IMR-90 (cell line): ENCODE measurements around the gene ACOD1. TPM values are rescaled to one million over a fixed set of nuclear protein-coding genes. Genes with fewer than 3 reads are reported as not detected.

ENCODE experiments used
- ATAC-seq: fragments of 200-7000 bp; cut with Tn5 transposase; 2 replicates; pipeline ENCODE4 v1.9.1; 2020; ENCODE audit warnings: low read depth, mild to moderate bottlenecking, moderate library complexity
- BruUV-seq: library from RNA; stranded (reverse); fragments of 400-500 nt; replicated peaks from 2 replicates; lab custom pipeline; 2021; lab: Mats Ljungman, UMichigan
- CTCF ChIA-PET: fragments of 300-600 bp; formaldehyde crosslinking; extraction: SDS; loops from one replicate; lab custom pipeline; 2021; ENCODE audit warnings: antibody characterized with exemption; lab: Yijun Ruan, JAX
- POLR2A ChIA-PET: fragments of 300-600 bp; sonication (Branson Sonifier 250); formaldehyde crosslinking; loops from one replicate; lab custom pipeline; 2022; ENCODE audit warnings: antibody characterized with exemption; ENCODE audit not compliant: unreplicated experiment; lab: Charles Lee
- DNase-seq: peaks from one replicate; pipeline ENCODE4 v3.0.0; 2013
- H2AFZ ChIP-seq: replicated peaks from 2 replicates; pipeline ENCODE3; 2013; ENCODE audit warnings: low read length, mild to moderate bottlenecking; ENCODE audit not compliant: poor library complexity
- H2AK5ac ChIP-seq: 2 replicates; pipeline ENCODE4 v1.6.1; 2013; ENCODE audit warnings: low read depth, low read length, inconsistent platforms
- H2AK9ac ChIP-seq: replicated peaks from 2 replicates; pipeline ENCODE3; 2013; ENCODE audit warnings: mild to moderate bottlenecking, low read depth, low read length, moderate library complexity; ENCODE audit not compliant: poor library complexity
- H2BK120ac ChIP-seq: 2 replicates; pipeline ENCODE4 v1.6.1; 2013; ENCODE audit warnings: low read depth, low read length, inconsistent platforms
- H2BK15ac ChIP-seq: 3 replicates; pipeline ENCODE4 v1.6.1; 2013; ENCODE audit warnings: low read depth, low read length, inconsistent platforms
- H2BK20ac ChIP-seq: 2 replicates; pipeline ENCODE4 v1.6.1; 2013; ENCODE audit warnings: low read depth, mild to moderate bottlenecking, inconsistent platforms, low read length, moderate library complexity
- H2BK5ac ChIP-seq: 2 replicates; pipeline ENCODE4 v1.6.1; 2013; ENCODE audit warnings: mild to moderate bottlenecking, low read depth, low read length, inconsistent platforms; ENCODE audit not compliant: poor library complexity, severe bottlenecking
- H3K14ac ChIP-seq: replicated peaks from 2 replicates; pipeline ENCODE4 v1.6.1; 2013; ENCODE audit warnings: low read depth, low read length, inconsistent platforms
- H3K18ac ChIP-seq: 2 replicates; pipeline ENCODE4 v1.6.1; 2013; ENCODE audit warnings: low read depth, low read length, control low read depth
- H3K23ac ChIP-seq: 2 replicates; pipeline ENCODE4 v1.6.1; 2013; ENCODE audit warnings: low read depth, low read length, inconsistent platforms
- H3K27ac ChIP-seq: 2 replicates; pipeline ENCODE4 v1.5.1; 2013; ENCODE audit warnings: mild to moderate bottlenecking, control low read depth, low read length; ENCODE audit not compliant: insufficient read depth
- H3K27me3 ChIP-seq: 2 replicates; pipeline ENCODE4 v1.6.1; 2013; ENCODE audit warnings: low read length; ENCODE audit not compliant: control insufficient read depth, insufficient read depth
- H3K36me3 ChIP-seq: 2 replicates; pipeline ENCODE4 v1.6.1; 2013; ENCODE audit warnings: low read length, mixed read lengths; ENCODE audit not compliant: control insufficient read depth, insufficient read depth
- H3K4ac ChIP-seq: 2 replicates; pipeline ENCODE4 v1.6.1; 2013; ENCODE audit warnings: low read depth, low read length, inconsistent platforms
- H3K4me1 ChIP-seq: 2 replicates; pipeline ENCODE4 v1.6.1; 2013; ENCODE audit warnings: low read length, mixed read lengths; ENCODE audit not compliant: control insufficient read depth, insufficient read depth
- H3K4me2 ChIP-seq: 2 replicates; pipeline ENCODE4 v1.6.1; 2013; ENCODE audit warnings: low read depth, mild to moderate bottlenecking, control low read depth, low read length, moderate library complexity
- H3K4me3 ChIP-seq: 2 replicates; pipeline ENCODE4 v1.5.1; 2013; ENCODE audit warnings: low read depth, mild to moderate bottlenecking, control low read depth, low read length, moderate library complexity; ENCODE audit not compliant: insufficient read depth
- H3K56ac ChIP-seq: 2 replicates; pipeline ENCODE4 v1.6.1; 2013; ENCODE audit warnings: low read length, inconsistent platforms; ENCODE audit not compliant: insufficient read depth; ENCODE audit errors: extremely low read depth
- H3K79me1 ChIP-seq, 2 experiments: 2 replicates each; pipeline ENCODE4 v1.6.1; 2013; ENCODE audit warnings: low read length in 2 of 2, inconsistent platforms in 1 of 2, low read depth in 1 of 2
- H3K9ac ChIP-seq: 2 replicates; pipeline ENCODE4 v1.6.1; 2013; ENCODE audit warnings: low read depth, low read length, control low read depth
- H3K9me1 ChIP-seq: 2 replicates; pipeline ENCODE4 v1.6.1; 2013; ENCODE audit warnings: low read length, inconsistent platforms; ENCODE audit not compliant: insufficient read depth
- H3K9me3 ChIP-seq: 2 replicates; pipeline ENCODE4 v1.6.1; 2013; ENCODE audit warnings: low read length; ENCODE audit not compliant: control insufficient read depth, insufficient read depth
- H4K20me1 ChIP-seq: 2 replicates; pipeline ENCODE4 v1.6.1; 2013; ENCODE audit warnings: low read length, inconsistent platforms; ENCODE audit not compliant: insufficient read depth
- H4K5ac ChIP-seq: 2 replicates; pipeline ENCODE4 v1.6.1; 2013; ENCODE audit warnings: mild to moderate bottlenecking, low read depth, low read length, control low read depth
- H4K8ac ChIP-seq, 2 experiments: 2 replicates each; pipeline ENCODE4 v1.6.1; 2013; ENCODE audit warnings: low read depth in 2 of 2, low read length in 2 of 2, control low read depth in 1 of 2, inconsistent platforms in 1 of 2
- H4K91ac ChIP-seq: 2 replicates; pipeline ENCODE4 v1.6.1; 2013; ENCODE audit warnings: low read depth, low read length, inconsistent platforms; ENCODE audit not compliant: insufficient read depth
- BHLHE40 ChIP-seq: fragments of 150-350 bp; IDR thresholded peaks from 2 replicates; pipeline ENCODE4 v1.6.1; 2016; ENCODE audit warnings: mild to moderate bottlenecking, low read depth, low read length
- CEBPB ChIP-seq: IDR thresholded peaks from 2 replicates; pipeline ENCODE4 v1.6.1; 2012; ENCODE audit warnings: low read depth, low read length, improper control_type of control experiment
- CHD1 ChIP-seq: IDR thresholded peaks from 2 replicates; pipeline ENCODE4 v1.6.1; 2012; ENCODE audit warnings: low read depth, low read length, improper control_type of control experiment
- ELK1 ChIP-seq: fragments of 150-350 bp; IDR thresholded peaks from 2 replicates; pipeline ENCODE4 v1.6.1; 2016; ENCODE audit warnings: low read depth, mild to moderate bottlenecking, low read length, moderate library complexity, borderline replicate concordance
- FOS ChIP-seq: fragments of 150-350 bp; IDR thresholded peaks from 2 replicates; pipeline ENCODE4 v1.6.1; 2016; ENCODE audit warnings: low read depth, low read length
- MXI1 ChIP-seq: IDR thresholded peaks from 2 replicates; pipeline ENCODE4 v1.6.1; 2012; ENCODE audit warnings: low read depth, mild to moderate bottlenecking, low read length, moderate library complexity, borderline replicate concordance
- NFE2L2 ChIP-seq: fragments of 150-350 bp; IDR thresholded peaks from 2 replicates; pipeline ENCODE4 v1.6.1; 2016; ENCODE audit warnings: low read depth, mild to moderate bottlenecking, low read length
- RAD21 ChIP-seq: IDR thresholded peaks from 2 replicates; pipeline ENCODE4 v1.6.1; 2012; ENCODE audit warnings: low read length, improper control_type of control experiment
- RCOR1 ChIP-seq: IDR thresholded peaks from 2 replicates; pipeline ENCODE4 v1.6.1; 2012; ENCODE audit warnings: mild to moderate bottlenecking, low read length, improper control_type of control experiment; ENCODE audit not compliant: insufficient replicate concordance
- RFX5 ChIP-seq: IDR thresholded peaks from 2 replicates; pipeline ENCODE4 v1.8.0; 2012; ENCODE audit warnings: low read depth, mild to moderate bottlenecking, low read length, moderate library complexity
- SMC3 ChIP-seq: fragments of 150-350 bp; IDR thresholded peaks from 2 replicates; pipeline ENCODE4 v1.6.1; 2016; ENCODE audit warnings: low read depth, mild to moderate bottlenecking, antibody characterized with exemption, low read length, moderate library complexity
- whole genome bisulfite sequencing, 2 experiments: methylation state at CpG; one replicate each; pipeline versions ENCODE4 v1.1.5 to v1.1.7; 2013; ENCODE audit warnings: missing lambda C conversion rate in 2 of 2; ENCODE audit not compliant: insufficient read length in 1 of 2; ENCODE audit errors: extremely low coverage in 2 of 2; 5-methylcytosine and 5-hydroxymethylcytosine counted together
- dilution Hi-C: fragments of 300-500 bp; cut with HindIII; formaldehyde crosslinking; loops from one replicate; pipeline ENCODE4 v1.14.3; 2018; ENCODE audit warnings: low sequenced_read_pairs; ENCODE audit not compliant: unreplicated experiment
- in situ Hi-C: fragments of 300-500 bp; cut with MboI; formaldehyde crosslinking; loops from 3 replicates; pipeline ENCODE4 v1.14.3; 2019; ENCODE audit warnings: low sequenced_read_pairs, inconsistent platforms, mixed read lengths
- intact Hi-C: fragments of 100-400 bp; cut with micrococcal nuclease; formaldehyde crosslinking; loops from 2 replicates; pipeline ENCODE4 v1.10.0; 2022
- polyA plus RNA-seq, 3 experiments: library from polyadenylated mRNA; depleted of rRNA; stranded (reverse); fragments of >200 nt; gene quantifications; 2 replicates each; pipeline ENCODE4 v1.2.3, GENCODE V29; 2012; ENCODE audit warnings: low replicate concordance in 1 of 3
- total RNA-seq: library from RNA; depleted of rRNA; stranded (reverse); fragments of >200 nt; gene quantifications from 2 replicates; pipeline ENCODE4 v1.2.3, GENCODE V29; 2012

ACOD1 gene
- total and polyA plus RNA-seq, 2 of the 4 experiments (the other 2 are of a cell fraction), result not detected

GRCh38 chr13:76993021-76993420 is 44.7 kb downstream of the ACOD1 start:
- Histone ChIP-seq H3K4me3 (peak overlapping the region; percentile 83), H2BK5ac (no peak overlapping the region), H3K9me1 (peaks cover 7% of the 10 kb centered on the region), H3K14ac (peak overlapping the region; percentile 94; the same call in 1 of the 2 replicates), H3K27me3 (no peaks in the 10 kb centered on the region), H4K8ac (0 out of 4 replicates have a peak overlapping the region, but pooled peaks of 1 of the 2 experiments have one; percentile 82), H3K18ac (no peak overlapping the region), H4K20me1 (no peaks in the 10 kb centered on the region), H2BK20ac (no peak overlapping the region), H3K56ac (peak overlapping the region; percentile 1; the same call in 1 of the 2 replicates), H3K79me1 (peaks cover 23 to 35% of the 10 kb centered on the region in 2 experiments), H2AFZ (no peak overlapping the region), H3K9ac (peak overlapping the region; percentile 38; the same call in 1 of the 2 replicates), H3K4ac (no peak overlapping the region), H3K4me1 (peaks cover 4% of the 10 kb centered on the region; the same call in 1 of the 2 replicates), H2AK9ac (no peak overlapping the region), H4K5ac (no peak overlapping the region), H2AK5ac (no peak overlapping the region), H3K9me3 (no peaks in the 10 kb centered on the region), H3K27ac (no peak overlapping the region), H3K4me2 (peak overlapping the region; percentile 68), H2BK120ac (no peak overlapping the region), H3K36me3 (peaks cover 6% of the 10 kb centered on the region), H3K23ac (peak overlapping the region; percentile 94), H2BK15ac (no peak overlapping the region), H4K91ac (no peak overlapping the region)
- TF ChIP-seq FOS, result no peak
- TF ChIP-seq ELK1, result no peak
- no peak for TF ChIP-seq SMC3
- TF ChIP-seq CEBPB, result no peak
- no peak for TF ChIP-seq BHLHE40
- no peak for TF ChIP-seq CHD1
- no peak for TF ChIP-seq RAD21
- TF ChIP-seq NFE2L2, result no peak
- no peak for TF ChIP-seq RCOR1
- TF ChIP-seq MXI1, result no peak
- TF ChIP-seq RFX5, result no peak
- DNase-seq (peak; percentile 28), ATAC-seq (no peak)
- dilution Hi-C loops, result no loop called here
- no TSS peak for BruUV-seq
- POLR2A ChIA-PET, result no interaction called here
- intact Hi-C loops, result loop anchor here (5.0 kb wide), 1 partner anchor 836 kb away; no protein-coding TSS in a partner anchor
- CTCF ChIA-PET, result interaction anchor here (0.7 to 3.7 kb wide), 3 partner anchors 9 to 285 kb away, joined by 3 to 15 read pairs (median 14); no protein-coding TSS in a partner anchor
- in situ Hi-C loops, result loop anchor here (25.0 kb wide), 1 partner anchor 1306 kb away; no protein-coding TSS in a partner anchor
- 40% methylated on average over 1 of the region's 3 CpGs; no CpG with 5 or more reads in 1 of the 2 experiments for WGBS, 2 experiments
